IMR-90 (cell line): Measurements from ENCODE around the gene SLC25A21. TPM values are rescaled to one million over a fixed set of nuclear protein-coding genes. Genes with fewer than 3 reads are reported as not detected.

ENCODE experiments used
- ATAC-seq: fragments of 200-7000 bp; cut with Tn5 transposase; 2 replicates; pipeline ENCODE4 v1.9.1; 2020; ENCODE audit warnings: low read depth, mild to moderate bottlenecking, moderate library complexity
- BruUV-seq: library from RNA; stranded (reverse); fragments of 400-500 nt; replicated peaks from 2 replicates; lab custom pipeline; 2021; lab: Mats Ljungman, UMichigan
- CTCF ChIA-PET: fragments of 300-600 bp; formaldehyde crosslinking; extraction: SDS; loops from one replicate; lab custom pipeline; 2021; ENCODE audit warnings: antibody characterized with exemption; lab: Yijun Ruan, JAX
- POLR2A ChIA-PET: fragments of 300-600 bp; sonication (Branson Sonifier 250); formaldehyde crosslinking; loops from one replicate; lab custom pipeline; 2022; ENCODE audit warnings: antibody characterized with exemption; ENCODE audit not compliant: unreplicated experiment; lab: Charles Lee
- DNase-seq: peaks from one replicate; pipeline ENCODE4 v3.0.0; 2013
- H2AFZ ChIP-seq: replicated peaks from 2 replicates; pipeline ENCODE3; 2013; ENCODE audit warnings: low read length, mild to moderate bottlenecking; ENCODE audit not compliant: poor library complexity
- H2AK5ac ChIP-seq: 2 replicates; pipeline ENCODE4 v1.6.1; 2013; ENCODE audit warnings: low read depth, low read length, inconsistent platforms
- H2AK9ac ChIP-seq: replicated peaks from 2 replicates; pipeline ENCODE3; 2013; ENCODE audit warnings: mild to moderate bottlenecking, low read depth, low read length, moderate library complexity; ENCODE audit not compliant: poor library complexity
- H2BK120ac ChIP-seq: 2 replicates; pipeline ENCODE4 v1.6.1; 2013; ENCODE audit warnings: low read depth, low read length, inconsistent platforms
- H2BK15ac ChIP-seq: 3 replicates; pipeline ENCODE4 v1.6.1; 2013; ENCODE audit warnings: low read depth, low read length, inconsistent platforms
- H2BK20ac ChIP-seq: 2 replicates; pipeline ENCODE4 v1.6.1; 2013; ENCODE audit warnings: low read depth, mild to moderate bottlenecking, inconsistent platforms, low read length, moderate library complexity
- H2BK5ac ChIP-seq: 2 replicates; pipeline ENCODE4 v1.6.1; 2013; ENCODE audit warnings: mild to moderate bottlenecking, low read depth, low read length, inconsistent platforms; ENCODE audit not compliant: poor library complexity, severe bottlenecking
- H3K14ac ChIP-seq: replicated peaks from 2 replicates; pipeline ENCODE4 v1.6.1; 2013; ENCODE audit warnings: low read depth, low read length, inconsistent platforms
- H3K18ac ChIP-seq: 2 replicates; pipeline ENCODE4 v1.6.1; 2013; ENCODE audit warnings: low read depth, low read length, control low read depth
- H3K23ac ChIP-seq: 2 replicates; pipeline ENCODE4 v1.6.1; 2013; ENCODE audit warnings: low read depth, low read length, inconsistent platforms
- H3K27ac ChIP-seq: 2 replicates; pipeline ENCODE4 v1.5.1; 2013; ENCODE audit warnings: mild to moderate bottlenecking, control low read depth, low read length; ENCODE audit not compliant: insufficient read depth
- H3K27me3 ChIP-seq: 2 replicates; pipeline ENCODE4 v1.6.1; 2013; ENCODE audit warnings: low read length; ENCODE audit not compliant: control insufficient read depth, insufficient read depth
- H3K36me3 ChIP-seq: 2 replicates; pipeline ENCODE4 v1.6.1; 2013; ENCODE audit warnings: low read length, mixed read lengths; ENCODE audit not compliant: control insufficient read depth, insufficient read depth
- H3K4ac ChIP-seq: 2 replicates; pipeline ENCODE4 v1.6.1; 2013; ENCODE audit warnings: low read depth, low read length, inconsistent platforms
- H3K4me1 ChIP-seq: 2 replicates; pipeline ENCODE4 v1.6.1; 2013; ENCODE audit warnings: low read length, mixed read lengths; ENCODE audit not compliant: control insufficient read depth, insufficient read depth
- H3K4me2 ChIP-seq: 2 replicates; pipeline ENCODE4 v1.6.1; 2013; ENCODE audit warnings: low read depth, mild to moderate bottlenecking, control low read depth, low read length, moderate library complexity
- H3K4me3 ChIP-seq: 2 replicates; pipeline ENCODE4 v1.5.1; 2013; ENCODE audit warnings: low read depth, mild to moderate bottlenecking, control low read depth, low read length, moderate library complexity; ENCODE audit not compliant: insufficient read depth
- H3K56ac ChIP-seq: 2 replicates; pipeline ENCODE4 v1.6.1; 2013; ENCODE audit warnings: low read length, inconsistent platforms; ENCODE audit not compliant: insufficient read depth; ENCODE audit errors: extremely low read depth
- H3K79me1 ChIP-seq, 2 experiments: 2 replicates each; pipeline ENCODE4 v1.6.1; 2013; ENCODE audit warnings: low read length in 2 of 2, inconsistent platforms in 1 of 2, low read depth in 1 of 2
- H3K9ac ChIP-seq: 2 replicates; pipeline ENCODE4 v1.6.1; 2013; ENCODE audit warnings: low read depth, low read length, control low read depth
- H3K9me1 ChIP-seq: 2 replicates; pipeline ENCODE4 v1.6.1; 2013; ENCODE audit warnings: low read length, inconsistent platforms; ENCODE audit not compliant: insufficient read depth
- H3K9me3 ChIP-seq: 2 replicates; pipeline ENCODE4 v1.6.1; 2013; ENCODE audit warnings: low read length; ENCODE audit not compliant: control insufficient read depth, insufficient read depth
- H4K20me1 ChIP-seq: 2 replicates; pipeline ENCODE4 v1.6.1; 2013; ENCODE audit warnings: low read length, inconsistent platforms; ENCODE audit not compliant: insufficient read depth
- H4K5ac ChIP-seq: 2 replicates; pipeline ENCODE4 v1.6.1; 2013; ENCODE audit warnings: mild to moderate bottlenecking, low read depth, low read length, control low read depth
- H4K8ac ChIP-seq, 2 experiments: 2 replicates each; pipeline ENCODE4 v1.6.1; 2013; ENCODE audit warnings: low read depth in 2 of 2, low read length in 2 of 2, control low read depth in 1 of 2, inconsistent platforms in 1 of 2
- H4K91ac ChIP-seq: 2 replicates; pipeline ENCODE4 v1.6.1; 2013; ENCODE audit warnings: low read depth, low read length, inconsistent platforms; ENCODE audit not compliant: insufficient read depth
- CTCF ChIP-seq: conservative IDR thresholded peaks from 2 replicates; pipeline ENCODE4 v1.5.1; 2012; ENCODE audit warnings: mild to moderate bottlenecking, low read depth, low read length, improper control_type of control experiment
- FOS ChIP-seq: fragments of 150-350 bp; IDR thresholded peaks from 2 replicates; pipeline ENCODE4 v1.6.1; 2016; ENCODE audit warnings: low read depth, low read length
- RAD21 ChIP-seq: IDR thresholded peaks from 2 replicates; pipeline ENCODE4 v1.6.1; 2012; ENCODE audit warnings: low read length, improper control_type of control experiment
- SMC3 ChIP-seq: fragments of 150-350 bp; IDR thresholded peaks from 2 replicates; pipeline ENCODE4 v1.6.1; 2016; ENCODE audit warnings: low read depth, mild to moderate bottlenecking, antibody characterized with exemption, low read length, moderate library complexity
- WGBS, 2 experiments: methylation state at CpG; one replicate each; pipeline versions ENCODE4 v1.1.5 to v1.1.7; 2013; ENCODE audit warnings: missing lambda C conversion rate in 2 of 2; ENCODE audit not compliant: insufficient read length in 1 of 2; ENCODE audit errors: extremely low coverage in 2 of 2; 5-methylcytosine and 5-hydroxymethylcytosine counted together
- dilution Hi-C: fragments of 300-500 bp; cut with HindIII; formaldehyde crosslinking; loops from one replicate; pipeline ENCODE4 v1.14.3; 2018; ENCODE audit warnings: low sequenced_read_pairs; ENCODE audit not compliant: unreplicated experiment
- in situ Hi-C: fragments of 300-500 bp; cut with MboI; formaldehyde crosslinking; loops from 3 replicates; pipeline ENCODE4 v1.14.3; 2019; ENCODE audit warnings: low sequenced_read_pairs, inconsistent platforms, mixed read lengths
- intact Hi-C: fragments of 100-400 bp; cut with micrococcal nuclease; formaldehyde crosslinking; loops from 2 replicates; pipeline ENCODE4 v1.10.0; 2022
- polyA plus RNA-seq, 3 experiments: library from polyadenylated mRNA; depleted of rRNA; stranded (reverse); fragments of >200 nt; gene quantifications; 2 replicates each; pipeline ENCODE4 v1.2.3, GENCODE V29; 2012; ENCODE audit warnings: low replicate concordance in 1 of 3
- total RNA-seq: library from RNA; depleted of rRNA; stranded (reverse); fragments of >200 nt; gene quantifications from 2 replicates; pipeline ENCODE4 v1.2.3, GENCODE V29; 2012

Gene SLC25A21
- total and polyA plus RNA-seq, 2 of the 4 experiments (the other 2 are of a cell fraction): 0.62 to 0.90 TPM

GRCh38 chr14:36768638-36769337 lies 403.6 kb downstream of the SLC25A21 start:
- in situ Hi-C loops (no loop called here), dilution Hi-C loops (no loop called here), intact Hi-C loops (no loop called here)
- no peak overlapping the region for H3K14ac ChIP-seq
- H4K91ac ChIP-seq: no peak overlapping the region
- H2BK15ac ChIP-seq: no peak overlapping the region
- H3K4me1 ChIP-seq: no peaks in the 10 kb centered on the region
- no peaks in the 10 kb centered on the region for H4K20me1 ChIP-seq
- no peak overlapping the region for H2AFZ ChIP-seq
- ATAC-seq (no peak), DNase-seq (no peak)
- no peak overlapping the region for H3K18ac ChIP-seq
- no CpG with 5 or more reads among the region's 4 CpGs for WGBS, 2 experiments
- H2AK5ac ChIP-seq: no peak overlapping the region
- no peak overlapping the region for H4K8ac ChIP-seq
- H3K9ac ChIP-seq: no peak overlapping the region
- no peaks in the 10 kb centered on the region for H3K79me1 ChIP-seq
- no peak overlapping the region for H2BK5ac ChIP-seq
- no peak overlapping the region for H3K23ac ChIP-seq
- H3K56ac ChIP-seq: no peak overlapping the region
- H4K5ac ChIP-seq: no peak overlapping the region
- no peaks in the 10 kb centered on the region for H3K9me1 ChIP-seq
- no peak overlapping the region for H3K4me3 ChIP-seq
- H3K27ac ChIP-seq: no peak overlapping the region
- TF ChIP-seq FOS: no peak
- no peak for TF ChIP-seq CTCF
- no peak for TF ChIP-seq RAD21
- TF ChIP-seq SMC3: no peak
- ChIA-PET CTCF (interaction anchor here (0.6 kb wide), 1 partner anchor 24 kb away, joined by 3 read pairs; no protein-coding TSS in a partner anchor), POLR2A (interaction anchor here (0.6 kb wide), 1 partner anchor 119 kb away, joined by 4 read pairs; no protein-coding TSS in a partner anchor)
- no peak overlapping the region for H3K4me2 ChIP-seq
- no peaks in the 10 kb centered on the region for H3K36me3 ChIP-seq
- H3K9me3 ChIP-seq: no peaks in the 10 kb centered on the region
- H2BK20ac ChIP-seq: no peak overlapping the region
- no peaks in the 10 kb centered on the region for H3K27me3 ChIP-seq
- no peak overlapping the region for H2BK120ac ChIP-seq
- no peak overlapping the region for H2AK9ac ChIP-seq
- no peak overlapping the region for H3K4ac ChIP-seq
- no TSS peak for BruUV-seq
